ENCODE measurements around the gene TRMT6.

The TRMT6 gene

GRCh38 chr20:5990946-5991345, 40.6 kb upstream of the TRMT6 start:
- H2BK5ac ChIP-seq (ENCODE audit: low read depth, low read length, poor library complexity, severe bottlenecking): peak overlapping the region; percentile 70
- no peak overlapping the region for H2BK15ac ChIP-seq (ENCODE audit: low read depth, poor library complexity, severe bottlenecking)
- 95% methylated on average over 3 of the region's 3 CpGs for WGBS
- H2BK120ac ChIP-seq (ENCODE audit: low read depth, low read length): no peak overlapping the region
- H2AK5ac ChIP-seq (ENCODE audit: low read length, severe bottlenecking): peak overlapping the region; percentile 42
- H3K18ac ChIP-seq (ENCODE audit: low read depth in 1 of 2, low read length in 2 of 2): no peak overlapping the region
- H3K14ac ChIP-seq (ENCODE audit: low read length in 2 of 2): no peak overlapping the region
- no peak overlapping the region for H3K4ac ChIP-seq (ENCODE audit: low read depth in 1 of 2, low read length in 2 of 2)
- H3K9me3 ChIP-seq (ENCODE audit: control insufficient read depth, low read length): no peaks in the 10 kb centered on the region
- no peak overlapping the region for H3K4me2 ChIP-seq (ENCODE audit: low read length, poor library complexity, severe bottlenecking)
- H2AFZ ChIP-seq (ENCODE audit: low read depth, low read length): no peak overlapping the region
- H4K8ac ChIP-seq (ENCODE audit: low read length): no peak overlapping the region
- no peak overlapping the region for H2BK12ac ChIP-seq (ENCODE audit: low read length in 2 of 2)
- peak; percentile 22 for DNase-seq
- H3K36me3 ChIP-seq (ENCODE audit: control insufficient read depth in 1 of 2, insufficient read depth in 2 of 2, low read depth in 1 of 2, low read length in 2 of 2): peaks cover 8 to 22% of the 10 kb centered on the region in 2 experiments
- peaks cover 10% of the 10 kb centered on the region for H3K79me1 ChIP-seq (replicated peaks; ENCODE audit: low read length, poor library complexity, severe bottlenecking)
- H3K9ac ChIP-seq (ENCODE audit: low read length): peak overlapping the region; percentile 31
- H3K4me1 ChIP-seq (ENCODE audit: control insufficient read depth, insufficient read depth, low read depth, low read length): no peaks in the 10 kb centered on the region
- H3K27ac ChIP-seq (ENCODE audit: low read length, poor library complexity, severe bottlenecking): peak overlapping the region; percentile 82
- no peak overlapping the region for H3K4me3 ChIP-seq (ENCODE audit: insufficient read depth in 1 of 2, low read depth in 1 of 2, low read length in 2 of 2)
- H3K27me3 ChIP-seq (ENCODE audit: control insufficient read depth in 1 of 2, insufficient read depth in 1 of 2, low read length in 2 of 2): no peaks in the 10 kb centered on the region
- H3K23ac ChIP-seq (ENCODE audit: low read length in 2 of 2): no peak overlapping the region
- H4K91ac ChIP-seq (ENCODE audit: low read length): no peak overlapping the region

- Histone ChIP-seq H3K4me3 (ENCODE audit: insufficient read depth in 1 of 2, low read depth in 1 of 2, low read length in 2 of 2) (no peak overlapping the region), H4K91ac (ENCODE audit: low read length) (no peak overlapping the region), H3K18ac (ENCODE audit: low read depth in 1 of 2, low read length in 2 of 2) (no peak overlapping the region), H3K4ac (ENCODE audit: low read depth in 1 of 2, low read length in 2 of 2) (no peak overlapping the region), H3K4me1 (ENCODE audit: control insufficient read depth, insufficient read depth, low read depth, low read length) (no peaks in the 10 kb centered on the region), H3K14ac (ENCODE audit: low read length in 2 of 2) (no peak overlapping the region), H2BK120ac (ENCODE audit: low read depth, low read length) (no peak overlapping the region), H3K27ac (ENCODE audit: low read length, poor library complexity, severe bottlenecking) (no peak overlapping the region), H3K79me1 (replicated peaks; ENCODE audit: low read length, poor library complexity, severe bottlenecking) (peaks cover 7% of the 10 kb centered on the region), H3K9me3 (ENCODE audit: control insufficient read depth, low read length) (no peaks in the 10 kb centered on the region), H3K36me3 (ENCODE audit: control insufficient read depth in 1 of 2, insufficient read depth in 2 of 2, low read depth in 1 of 2, low read length in 2 of 2) (peaks cover 6 to 15% of the 10 kb centered on the region in 2 experiments), H3K23ac (ENCODE audit: low read length in 2 of 2) (no peak overlapping the region), H3K4me2 (ENCODE audit: low read length, poor library complexity, severe bottlenecking) (no peak overlapping the region), H3K9ac (ENCODE audit: low read length) (no peak overlapping the region), H2AFZ (ENCODE audit: low read depth, low read length) (no peak overlapping the region), H3K27me3 (ENCODE audit: control insufficient read depth in 1 of 2, insufficient read depth in 1 of 2, low read length in 2 of 2) (no peaks in the 10 kb centered on the region), H2BK12ac (ENCODE audit: low read length in 2 of 2) (no peak overlapping the region), H2BK15ac (ENCODE audit: low read depth, poor library complexity, severe bottlenecking) (no peak overlapping the region), H2AK5ac (ENCODE audit: low read length, severe bottlenecking) (peak overlapping the region; percentile 64), H2BK5ac (ENCODE audit: low read depth, low read length, poor library complexity, severe bottlenecking) (no peak overlapping the region), H4K8ac (ENCODE audit: low read length) (no peak overlapping the region)
- WGBS: 86% methylated on average over 1 of the region's 1 CpG
- DNase-seq: no peak
Observed at GRCh38 chr20:5989539-5989938, 39.2 kb upstream of the TRMT6 start.

- H2BK120ac ChIP-seq (ENCODE audit: low read depth, low read length): no peak overlapping the region
- H3K9me3 ChIP-seq (ENCODE audit: control insufficient read depth, low read length): no peaks in the 10 kb centered on the region
- H4K8ac ChIP-seq (ENCODE audit: low read length): no peak overlapping the region
- H3K27me3 ChIP-seq (ENCODE audit: control insufficient read depth in 1 of 2, insufficient read depth in 1 of 2, low read length in 2 of 2): no peaks in the 10 kb centered on the region
- no CpG with 5 or more reads among the region's 2 CpGs for WGBS
- no peak overlapping the region for H2BK15ac ChIP-seq (ENCODE audit: low read depth, poor library complexity, severe bottlenecking)
- no peak overlapping the region for H3K27ac ChIP-seq (ENCODE audit: low read length, poor library complexity, severe bottlenecking)
- no peak overlapping the region for H3K14ac ChIP-seq (ENCODE audit: low read length in 2 of 2)
- no peak overlapping the region for H2AK5ac ChIP-seq (ENCODE audit: low read length, severe bottlenecking)
- H3K9ac ChIP-seq (ENCODE audit: low read length): no peak overlapping the region
- H2BK5ac ChIP-seq (ENCODE audit: low read depth, low read length, poor library complexity, severe bottlenecking): no peak overlapping the region
- no peaks in the 10 kb centered on the region for H3K4me1 ChIP-seq (ENCODE audit: control insufficient read depth, insufficient read depth, low read depth, low read length)
- no peak overlapping the region for H3K23ac ChIP-seq (ENCODE audit: low read length in 2 of 2)
- no peak overlapping the region for H2AFZ ChIP-seq (ENCODE audit: low read depth, low read length)
- H3K18ac ChIP-seq (ENCODE audit: low read depth in 1 of 2, low read length in 2 of 2): no peak overlapping the region
- H3K4me2 ChIP-seq (ENCODE audit: low read length, poor library complexity, severe bottlenecking): no peak overlapping the region
- no peak for DNase-seq
- peaks cover 6 to 15% of the 10 kb centered on the region in 2 experiments for H3K36me3 ChIP-seq (ENCODE audit: control insufficient read depth in 1 of 2, insufficient read depth in 2 of 2, low read depth in 1 of 2, low read length in 2 of 2)
- no peak overlapping the region for H3K4ac ChIP-seq (ENCODE audit: low read depth in 1 of 2, low read length in 2 of 2)
- H3K79me1 ChIP-seq (replicated peaks; ENCODE audit: low read length, poor library complexity, severe bottlenecking): peaks cover 7% of the 10 kb centered on the region
- no peak overlapping the region for H3K4me3 ChIP-seq (ENCODE audit: insufficient read depth in 1 of 2, low read depth in 1 of 2, low read length in 2 of 2)
- no peak overlapping the region for H4K91ac ChIP-seq (ENCODE audit: low read length)
- H2BK12ac ChIP-seq (ENCODE audit: low read length in 2 of 2): no peak overlapping the region
Observed at GRCh38 chr20:5987383-5987782, 37.0 kb upstream of the TRMT6 start.

- Histone ChIP-seq H3K4me2 (ENCODE audit: low read length, poor library complexity, severe bottlenecking) (no peak overlapping the region), H3K4me3 (ENCODE audit: insufficient read depth in 1 of 2, low read depth in 1 of 2, low read length in 2 of 2) (no peak overlapping the region), H2AFZ (ENCODE audit: low read depth, low read length) (no peak overlapping the region), H2BK120ac (ENCODE audit: low read depth, low read length) (no peak overlapping the region), H4K8ac (ENCODE audit: low read length) (no peak overlapping the region), H3K4ac (ENCODE audit: low read depth in 1 of 2, low read length in 2 of 2) (no peak overlapping the region), H2BK5ac (ENCODE audit: low read depth, low read length, poor library complexity, severe bottlenecking) (no peak overlapping the region), H2AK5ac (ENCODE audit: low read length, severe bottlenecking) (peak overlapping the region; percentile 10), H3K23ac (ENCODE audit: low read length in 2 of 2) (no peak overlapping the region), H3K18ac (ENCODE audit: low read depth in 1 of 2, low read length in 2 of 2) (no peak overlapping the region), H3K27me3 (ENCODE audit: control insufficient read depth in 1 of 2, insufficient read depth in 1 of 2, low read length in 2 of 2) (no peaks in the 10 kb centered on the region), H3K9ac (ENCODE audit: low read length) (no peak overlapping the region), H3K27ac (ENCODE audit: low read length, poor library complexity, severe bottlenecking) (no peak overlapping the region), H3K4me1 (ENCODE audit: control insufficient read depth, insufficient read depth, low read depth, low read length) (no peaks in the 10 kb centered on the region), H2BK12ac (ENCODE audit: low read length in 2 of 2) (no peak overlapping the region), H3K36me3 (ENCODE audit: control insufficient read depth in 1 of 2, insufficient read depth in 2 of 2, low read depth in 1 of 2, low read length in 2 of 2) (peaks cover 9 to 22% of the 10 kb centered on the region in 2 experiments), H3K9me3 (ENCODE audit: control insufficient read depth, low read length) (no peaks in the 10 kb centered on the region), H2BK15ac (ENCODE audit: low read depth, poor library complexity, severe bottlenecking) (no peak overlapping the region), H3K79me1 (replicated peaks; ENCODE audit: low read length, poor library complexity, severe bottlenecking) (peaks cover 13% of the 10 kb centered on the region), H3K14ac (ENCODE audit: low read length in 2 of 2) (no peak overlapping the region), H4K91ac (ENCODE audit: low read length) (no peak overlapping the region)
- 96% methylated on average over 2 of the region's 5 CpGs for WGBS
- no peak for DNase-seq
Observed at GRCh38 chr20:5980720-5981538, 30.6 kb upstream of the TRMT6 start.
